HEK293 (cell line): ENCODE data around the gene APOO.

ENCODE experiments used
- GLIS1 ChIP-seq: fragments of 450-650 bp; formaldehyde crosslinking; IDR thresholded peaks from 2 replicates; pipeline ENCODE4 v1.5.1; 2016; ENCODE audit warnings: missing biosample characterization, missing genetic modification characterization
- GLIS2 ChIP-seq: fragments of 450-650 bp; formaldehyde crosslinking; IDR thresholded peaks from 2 replicates; pipeline ENCODE4 v1.5.1; 2016; ENCODE audit warnings: missing biosample characterization, missing genetic modification characterization
- KLF10 ChIP-seq: fragments of 450-650 bp; IDR thresholded peaks from 2 replicates; pipeline ENCODE4 v1.5.1; 2018; ENCODE audit warnings: missing biosample characterization, mild to moderate bottlenecking, missing genetic modification characterization
- KLF8 ChIP-seq: fragments of 450-650 bp; formaldehyde crosslinking; IDR thresholded peaks from 2 replicates; pipeline ENCODE4 v1.5.1; 2016; ENCODE audit warnings: missing biosample characterization, missing genetic modification characterization
- PRDM2 ChIP-seq: fragments of 450-650 bp; formaldehyde crosslinking; IDR thresholded peaks from 2 replicates; pipeline ENCODE4 v1.5.1; 2016; ENCODE audit warnings: missing biosample characterization, missing genetic modification characterization, borderline replicate concordance
- ZBTB7A ChIP-seq: fragments of 450-650 bp; formaldehyde crosslinking; IDR thresholded peaks from 2 replicates; pipeline ENCODE4 v1.5.1; 2016; ENCODE audit warnings: low read depth, missing biosample characterization, missing genetic modification characterization
- ZEB2 ChIP-seq: fragments of 450-650 bp; formaldehyde crosslinking; IDR thresholded peaks from 2 replicates; pipeline ENCODE4 v1.5.1; 2016; ENCODE audit warnings: missing biosample characterization, missing genetic modification characterization
- ZFP69B ChIP-seq: fragments of 450-650 bp; formaldehyde crosslinking; IDR thresholded peaks from 2 replicates; pipeline ENCODE4 v1.5.1; 2016; ENCODE audit warnings: missing biosample characterization, missing genetic modification characterization
- ZNF148 ChIP-seq: fragments of 450-650 bp; formaldehyde crosslinking; IDR thresholded peaks from 2 replicates; pipeline ENCODE4 v1.5.0; 2017; ENCODE audit warnings: missing biosample characterization, missing genetic modification characterization, borderline replicate concordance
- ZNF155 ChIP-seq: fragments of 450-650 bp; formaldehyde crosslinking; IDR thresholded peaks from 2 replicates; pipeline ENCODE4 v1.5.1; 2016; ENCODE audit warnings: missing biosample characterization, missing genetic modification characterization
- ZNF157 ChIP-seq: fragments of 450-650 bp; formaldehyde crosslinking; IDR thresholded peaks from 2 replicates; pipeline ENCODE4 v1.5.1; 2016; ENCODE audit warnings: missing biosample characterization, missing genetic modification characterization
- ZNF239 ChIP-seq: fragments of 450-650 bp; formaldehyde crosslinking; IDR thresholded peaks from 2 replicates; pipeline ENCODE4 v1.5.1; 2016; ENCODE audit warnings: missing biosample characterization, missing genetic modification characterization
- ZNF37A ChIP-seq: fragments of 450-650 bp; IDR thresholded peaks from 2 replicates; pipeline ENCODE4 v1.5.1; 2018; ENCODE audit warnings: missing biosample characterization, missing genetic modification characterization
- ZNF561 ChIP-seq: fragments of 450-650 bp; IDR thresholded peaks from 2 replicates; pipeline ENCODE4 v1.5.1; 2018; ENCODE audit warnings: missing biosample characterization, missing genetic modification characterization, borderline replicate concordance
- ZNF670 ChIP-seq: fragments of 450-650 bp; formaldehyde crosslinking; IDR thresholded peaks from 2 replicates; pipeline ENCODE4 v1.5.1; 2016; ENCODE audit warnings: missing biosample characterization, missing genetic modification characterization, low read depth
- ZNF707 ChIP-seq: fragments of 450-650 bp; formaldehyde crosslinking; IDR thresholded peaks from 2 replicates; pipeline ENCODE4 v1.5.1; 2016; ENCODE audit warnings: missing biosample characterization, missing genetic modification characterization
- ZNF785 ChIP-seq: fragments of 450-650 bp; formaldehyde crosslinking; IDR thresholded peaks from 2 replicates; pipeline ENCODE4 v1.5.1; 2016; ENCODE audit warnings: missing biosample characterization, missing genetic modification characterization
- ZNF843 ChIP-seq: fragments of 450-650 bp; formaldehyde crosslinking; IDR thresholded peaks from 2 replicates; pipeline ENCODE4 v1.5.1; 2016; ENCODE audit warnings: missing biosample characterization, missing genetic modification characterization
- ZSCAN23 ChIP-seq: fragments of 450-650 bp; formaldehyde crosslinking; IDR thresholded peaks from 2 replicates; pipeline ENCODE4 v1.5.1; 2016; ENCODE audit warnings: missing biosample characterization, missing genetic modification characterization
- TF ChIP-seq, protein P1 (sequence below): fragments of 450-650 bp; formaldehyde crosslinking; IDR thresholded peaks from 2 replicates; pipeline ENCODE4 v1.5.1; 2017; ENCODE audit warnings: missing biosample characterization, missing genetic modification characterization
- TF ChIP-seq, protein P2 (sequence below): fragments of 450-650 bp; IDR thresholded peaks from 2 replicates; pipeline ENCODE4 v1.5.1; 2018; ENCODE audit warnings: missing biosample characterization, mild to moderate bottlenecking, missing genetic modification characterization
- TF ChIP-seq, protein P3 (sequence below): fragments of 450-650 bp; formaldehyde crosslinking; IDR thresholded peaks from 2 replicates; pipeline ENCODE4 v1.5.1; 2017; ENCODE audit warnings: missing biosample characterization, missing genetic modification characterization

The APOO gene

DNA sequence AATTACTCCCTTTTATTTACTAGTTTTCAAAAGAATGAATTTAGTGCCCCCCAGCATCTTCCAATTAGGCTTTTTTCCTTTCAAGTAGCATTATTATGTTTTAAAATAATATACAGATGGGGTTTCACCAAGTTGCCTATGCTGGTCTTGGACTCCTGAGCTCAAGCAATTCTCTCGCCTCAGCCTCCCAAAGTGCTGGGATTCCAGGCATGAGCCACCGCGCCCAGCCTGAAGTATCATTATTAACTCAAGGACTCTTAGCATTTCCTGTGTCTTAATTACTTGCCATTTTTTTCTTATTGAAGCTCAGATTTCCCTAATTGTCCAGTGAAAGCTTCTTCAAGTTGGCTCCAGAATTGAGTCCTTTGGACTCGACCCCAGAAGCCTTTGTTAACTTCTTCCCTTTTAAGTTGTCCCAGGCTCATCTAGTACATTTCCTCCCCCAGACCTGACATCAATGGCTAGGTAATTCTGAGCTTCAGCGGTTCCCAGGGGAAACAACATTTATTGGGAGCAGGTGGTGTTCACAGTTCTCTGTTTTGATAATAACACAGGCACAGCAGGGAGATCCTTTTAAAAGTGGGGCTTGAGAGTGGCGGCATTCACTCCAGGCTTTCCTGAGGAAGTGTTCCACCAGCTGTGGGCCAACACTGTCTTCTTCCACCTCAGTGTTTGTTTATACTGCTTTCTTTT, 114.7 kb downstream of the APOO start (continued):
- TF ChIP-seq PRDM2 (tag by site-specific recombination) = no peak
- no peak for TF ChIP-seq ZBTB7A (tag by site-specific recombination)
- no peak for TF ChIP-seq ZNF37A (tag by site-specific recombination)
- no peak for TF ChIP-seq ZNF239 (tag by site-specific recombination)
- no peak for TF ChIP-seq ZNF707
- TF ChIP-seq ZNF843 (tag by site-specific recombination) = peak; percentile 93
- TF ChIP-seq GLIS1 (tag by site-specific recombination) = peak; percentile 46; the same call in 1 of the 2 replicates
- TF ChIP-seq ZNF670 (tag by site-specific recombination) = no peak
- TF ChIP-seq KLF10 = peak; percentile 65
- TF ChIP-seq, protein P1, sequence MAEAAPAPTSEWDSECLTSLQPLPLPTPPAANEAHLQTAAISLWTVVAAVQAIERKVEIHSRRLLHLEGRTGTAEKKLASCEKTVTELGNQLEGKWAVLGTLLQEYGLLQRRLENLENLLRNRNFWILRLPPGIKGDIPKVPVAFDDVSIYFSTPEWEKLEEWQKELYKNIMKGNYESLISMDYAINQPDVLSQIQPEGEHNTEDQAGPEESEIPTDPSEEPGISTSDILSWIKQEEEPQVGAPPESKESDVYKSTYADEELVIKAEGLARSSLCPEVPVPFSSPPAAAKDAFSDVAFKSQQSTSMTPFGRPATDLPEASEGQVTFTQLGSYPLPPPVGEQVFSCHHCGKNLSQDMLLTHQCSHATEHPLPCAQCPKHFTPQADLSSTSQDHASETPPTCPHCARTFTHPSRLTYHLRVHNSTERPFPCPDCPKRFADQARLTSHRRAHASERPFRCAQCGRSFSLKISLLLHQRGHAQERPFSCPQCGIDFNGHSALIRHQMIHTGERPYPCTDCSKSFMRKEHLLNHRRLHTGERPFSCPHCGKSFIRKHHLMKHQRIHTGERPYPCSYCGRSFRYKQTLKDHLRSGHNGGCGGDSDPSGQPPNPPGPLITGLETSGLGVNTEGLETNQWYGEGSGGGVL (tag by site-specific recombination) = peak; percentile 61; the same call in 1 of the 2 replicates
- no peak for TF ChIP-seq ZNF148 (tag by site-specific recombination)
- TF ChIP-seq KLF8 (tag by site-specific recombination) = peak; percentile 84
- no peak for TF ChIP-seq ZNF157 (tag by site-specific recombination)
- TF ChIP-seq ZNF561 (tag by site-specific recombination) = peak; percentile 78
- TF ChIP-seq ZSCAN23 (tag by site-specific recombination) = peak; percentile 41; the same call in 1 of the 2 replicates
- peak; percentile 72 for TF ChIP-seq ZFP69B
- no peak for TF ChIP-seq ZNF155 (tag by site-specific recombination)
- TF ChIP-seq, protein P2, sequence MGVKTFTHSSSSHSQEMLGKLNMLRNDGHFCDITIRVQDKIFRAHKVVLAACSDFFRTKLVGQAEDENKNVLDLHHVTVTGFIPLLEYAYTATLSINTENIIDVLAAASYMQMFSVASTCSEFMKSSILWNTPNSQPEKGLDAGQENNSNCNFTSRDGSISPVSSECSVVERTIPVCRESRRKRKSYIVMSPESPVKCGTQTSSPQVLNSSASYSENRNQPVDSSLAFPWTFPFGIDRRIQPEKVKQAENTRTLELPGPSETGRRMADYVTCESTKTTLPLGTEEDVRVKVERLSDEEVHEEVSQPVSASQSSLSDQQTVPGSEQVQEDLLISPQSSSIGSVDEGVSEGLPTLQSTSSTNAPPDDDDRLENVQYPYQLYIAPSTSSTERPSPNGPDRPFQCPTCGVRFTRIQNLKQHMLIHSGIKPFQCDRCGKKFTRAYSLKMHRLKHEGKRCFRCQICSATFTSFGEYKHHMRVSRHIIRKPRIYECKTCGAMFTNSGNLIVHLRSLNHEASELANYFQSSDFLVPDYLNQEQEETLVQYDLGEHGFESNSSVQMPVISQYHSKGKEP (tag by site-specific recombination) = no peak
- TF ChIP-seq, protein P3, sequence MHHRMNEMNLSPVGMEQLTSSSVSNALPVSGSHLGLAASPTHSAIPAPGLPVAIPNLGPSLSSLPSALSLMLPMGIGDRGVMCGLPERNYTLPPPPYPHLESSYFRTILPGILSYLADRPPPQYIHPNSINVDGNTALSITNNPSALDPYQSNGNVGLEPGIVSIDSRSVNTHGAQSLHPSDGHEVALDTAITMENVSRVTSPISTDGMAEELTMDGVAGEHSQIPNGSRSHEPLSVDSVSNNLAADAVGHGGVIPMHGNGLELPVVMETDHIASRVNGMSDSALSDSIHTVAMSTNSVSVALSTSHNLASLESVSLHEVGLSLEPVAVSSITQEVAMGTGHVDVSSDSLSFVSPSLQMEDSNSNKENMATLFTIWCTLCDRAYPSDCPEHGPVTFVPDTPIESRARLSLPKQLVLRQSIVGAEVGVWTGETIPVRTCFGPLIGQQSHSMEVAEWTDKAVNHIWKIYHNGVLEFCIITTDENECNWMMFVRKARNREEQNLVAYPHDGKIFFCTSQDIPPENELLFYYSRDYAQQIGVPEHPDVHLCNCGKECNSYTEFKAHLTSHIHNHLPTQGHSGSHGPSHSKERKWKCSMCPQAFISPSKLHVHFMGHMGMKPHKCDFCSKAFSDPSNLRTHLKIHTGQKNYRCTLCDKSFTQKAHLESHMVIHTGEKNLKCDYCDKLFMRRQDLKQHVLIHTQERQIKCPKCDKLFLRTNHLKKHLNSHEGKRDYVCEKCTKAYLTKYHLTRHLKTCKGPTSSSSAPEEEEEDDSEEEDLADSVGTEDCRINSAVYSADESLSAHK (tag by site-specific recombination) = peak; percentile 88
- no peak for TF ChIP-seq ZEB2 (tag by site-specific recombination)
- no peak for TF ChIP-seq ZNF785 (tag by site-specific recombination)
- TF ChIP-seq GLIS2 (tag by site-specific recombination) = no peak
